T-helper 9 cell (primary cell): Measurements from ENCODE around the gene IPO7.

ENCODE experiments used
- DNase-seq: peaks from one replicate; pipeline ENCODE4 v3.0.0-alpha.2; 2020

Gene IPO7

GRCh38 chr11:9495803-9496514 is 111.5 kb downstream of the IPO7 start:
- no peak for DNase-seq
